ENCODE data around the gene RHO.
A peak's percentile ranks its signal among the peaks of the same experiment; 100 is the strongest.

The RHO gene

GRCh38 chr3:129520960-129521359 lies 7.5 kb upstream of the RHO start:
- DNase-seq (ENCODE audit: low spot score), result no peak

- DNase-seq (ENCODE audit: low spot score), result no peak
These were observed 6.8 kb upstream of the RHO start for GRCh38 chr3:129521611-129522010.

- no peak for DNase-seq (ENCODE audit: low spot score)
These were observed 5.5 kb upstream of the RHO start for GRCh38 chr3:129522953-129523352.

- DNase-seq (ENCODE audit: low spot score), result no peak
These were observed 4.4 kb upstream of the RHO start for GRCh38 chr3:129524081-129524480.

- peak; percentile 5 for DNase-seq (ENCODE audit: low spot score)
These were observed 3.0 kb upstream of the RHO start for GRCh38 chr3:129525341-129525968.

- DNase-seq (ENCODE audit: low spot score), result no peak
These were observed 2.1 kb upstream of the RHO start for GRCh38 chr3:129526121-129526900.

- no peak for DNase-seq (ENCODE audit: low spot score)
These were observed 1.2 kb upstream of the RHO start for GRCh38 chr3:129527262-129527661.

- DNase-seq (ENCODE audit: low spot score), result no peak
These were observed 1.2 kb downstream of the RHO start for GRCh38 chr3:129529436-129530210.

GRCh38 chr3:129530251-129530791 lies 1.9 kb downstream of the RHO start:
- DNase-seq (ENCODE audit: low spot score), result no peak

- no peak for DNase-seq (ENCODE audit: low spot score)
These were observed 2.4 kb downstream of the RHO start for GRCh38 chr3:129530821-129531220.

- DNase-seq (ENCODE audit: low spot score), result no peak
These were observed 3.3 kb downstream of the RHO start for GRCh38 chr3:129531699-129532098.

GRCh38 chr3:129532261-129532660 lies 3.8 kb downstream of the RHO start:
- no peak for DNase-seq (ENCODE audit: low spot score)

GRCh38 chr3:129533406-129533805 lies 5.0 kb downstream of the RHO start:
- no peak for DNase-seq (ENCODE audit: low spot score)

- no peak for DNase-seq (ENCODE audit: low spot score)
These were observed 6.1 kb downstream of the RHO start for GRCh38 chr3:129534428-129535027.

- no peak for DNase-seq (ENCODE audit: low spot score)
These were observed 6.6 kb downstream of the RHO start for GRCh38 chr3:129535075-129535474.

GRCh38 chr3:129536374-129536667 lies 7.9 kb downstream of the RHO start:
- DNase-seq (ENCODE audit: low spot score), result no peak

GRCh38 chr3:129536804-129537203 lies 8.4 kb downstream of the RHO start:
- no peak for DNase-seq (ENCODE audit: low spot score)

GRCh38 chr3:129539206-129539605 lies 10.8 kb downstream of the RHO start:
- no peak for DNase-seq (ENCODE audit: low spot score)

GRCh38 chr3:129540776-129541516 lies 12.5 kb downstream of the RHO start:
- DNase-seq (ENCODE audit: low spot score), result no peak

GRCh38 chr3:129542747-129543146 lies 14.3 kb downstream of the RHO start:
- no peak for DNase-seq (ENCODE audit: low spot score)

GRCh38 chr3:129543156-129543790 lies 14.8 kb downstream of the RHO start, which contains the start of gene H1-8:
H1-8 (plus strand) TSS chr3:129543175; CDS start chr3:129543219, 44 bp downstream.
- DNase-seq (ENCODE audit: low spot score), result no peak
